GM21786 (cell line): Measurements from ENCODE around the gene HLA-DRB1.

Source experiments
- ATAC-seq: cut with Tn5 transposase; IDR thresholded peaks from one replicate; pipeline ENCODE4 v1.9.1; 2021; ENCODE audit not compliant: unreplicated experiment

Gene HLA-DRB1

GRCh38 chr6:32565511-32565910, 24.1 kb downstream of the HLA-DRB1 start:
- no peak for ATAC-seq

GRCh38 chr6:32562940-32563339, 26.7 kb downstream of the HLA-DRB1 start:
- ATAC-seq: no peak

- ATAC-seq: no peak
Measured at GRCh38 chr6:32559747-32560146, 29.9 kb downstream of the HLA-DRB1 start.

GRCh38 chr6:32558426-32559057, 31.1 kb downstream of the HLA-DRB1 start:
- no peak for ATAC-seq

- ATAC-seq: no peak
Measured at GRCh38 chr6:32554116-32554965, 35.3 kb downstream of the HLA-DRB1 start.

GRCh38 chr6:32553037-32553742, 36.5 kb downstream of the HLA-DRB1 start:
- ATAC-seq: no peak

- ATAC-seq: no peak
Measured at GRCh38 chr6:32551410-32551809, 38.2 kb downstream of the HLA-DRB1 start.

- ATAC-seq: no peak
Measured at GRCh38 chr6:32539839-32540238, 49.8 kb downstream of the HLA-DRB1 start.

GRCh38 chr6:32530431-32530793, 59.2 kb downstream of the HLA-DRB1 start:
- peak; percentile 15 for ATAC-seq

- peak; percentile 55 for ATAC-seq
Measured at GRCh38 chr6:32529697-32530430, 59.8 kb downstream of the HLA-DRB1 start, which contains the start of gene HLA-DRB5. Gene HLA-DRB5 (minus strand): TSS chr6:32530287. CDS start chr6:32530224, 63 bp downstream.
